ENCODE results near the gene LONP1.

DNA sequence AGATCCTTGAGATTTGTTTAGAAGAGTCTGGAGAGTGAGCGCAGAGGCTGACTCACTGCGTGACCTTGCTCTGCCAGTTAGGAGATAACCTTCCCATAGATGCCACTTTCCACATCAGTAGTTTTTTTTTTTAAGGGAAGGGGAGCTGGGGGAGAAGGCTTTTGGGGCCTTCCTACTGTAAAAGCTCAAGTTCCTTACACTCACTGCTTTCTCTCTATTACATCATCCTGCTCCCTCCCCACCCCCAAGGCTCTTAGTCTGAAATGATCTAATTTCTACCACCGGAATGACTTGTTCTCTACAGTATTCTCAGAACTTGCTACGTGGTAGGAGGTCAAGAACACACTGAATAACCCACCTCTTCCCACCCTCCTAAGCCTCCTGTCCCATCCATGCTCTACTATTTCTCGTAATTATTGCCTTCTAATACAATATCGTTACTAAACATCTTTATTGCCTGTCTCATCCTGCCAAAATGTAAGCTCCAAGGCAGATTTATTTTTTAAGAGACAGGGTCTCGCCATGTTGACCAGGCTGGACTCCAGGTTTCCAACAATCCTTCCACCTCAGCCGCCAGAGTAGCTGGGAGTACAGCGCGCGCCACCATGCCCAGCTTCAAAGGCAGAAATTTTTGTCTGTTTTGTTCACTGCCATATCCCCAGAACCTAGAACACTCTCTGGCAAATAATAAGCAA lies 1.2 kb downstream of the LONP1 start:
- TF ChIP-seq CTCF (IDR thresholded peaks at IDR 0.05) (no peak), POLR2A (IDR thresholded peaks at IDR 0.05) (peak in 2 of 3 donors; percentile 39 to 43)
